H1 (cell line): Measurements from ENCODE around the gene RORB.

ENCODE experiments used
- CEBPB ChIP-seq: IDR thresholded peaks from 2 replicates; pipeline ENCODE4 v1.6.1; 2012; ENCODE audit warnings: low read depth, low read length
- CTCF ChIP-seq, 3 experiments: IDR thresholded peaks; 1 replicate in 2 of 3; 2 replicates in 1 of 3; pipeline versions ENCODE4 v1.5.1 to v1.6.1; 2011; ENCODE audit warnings: low read length in 3 of 3, mild to moderate bottlenecking in 3 of 3, inconsistent platforms in 2 of 3, low read depth in 1 of 3, moderate library complexity in 1 of 3; ENCODE audit not compliant: insufficient read depth in 1 of 3; ENCODE audit errors: control extremely low read depth in 1 of 3
- GABPA ChIP-seq: IDR thresholded peaks from 2 replicates; pipeline ENCODE4 v1.6.1; 2011; ENCODE audit warnings: mild to moderate bottlenecking, low read length, moderate library complexity, borderline replicate concordance; ENCODE audit not compliant: insufficient read depth
- JUN ChIP-seq: IDR thresholded peaks from 2 replicates; pipeline ENCODE4 v1.6.1; 2011; ENCODE audit warnings: low read depth, mild to moderate bottlenecking, improper control_type of control experiment, low read length
- NANOG ChIP-seq: IDR thresholded peaks from 2 replicates; pipeline ENCODE4 v1.6.1; 2011; ENCODE audit warnings: low read length, low read depth, mild to moderate bottlenecking, inconsistent platforms; ENCODE audit not compliant: insufficient read depth, poor library complexity, severe bottlenecking
- SUZ12 ChIP-seq: fragments of 200-600 bp; sonication (generic); IDR thresholded peaks from 2 replicates; pipeline ENCODE4 v1.6.1; 2012; ENCODE audit warnings: mild to moderate bottlenecking, inconsistent platforms, low read length, moderate library complexity, mixed read lengths

GRCh38 chr9:74570879-74571512, 73.9 kb downstream of the RORB start:
- TF ChIP-seq CEBPB (no peak), JUN (no peak), GABPA (no peak), CTCF (IDR thresholded peaks at IDR 0.05; ENCODE audit: control extremely low read depth in 1 of 3, insufficient read depth in 1 of 3, low read depth in 1 of 3, low read length in 3 of 3) (peak in 2 of 3 experiments; percentile 44 to 62; a peak in 2 of 4 replicates), SUZ12 (no peak), NANOG (no peak)
